Osteoblast (primary cell): ENCODE data around the gene GPR101. TPM values are rescaled to one million over a fixed set of nuclear protein-coding genes. Genes with fewer than 3 reads are reported as not detected.

Experiments
- DNase-seq: peaks from one replicate; pipeline ENCODE4 v3.0.0; 2011; ENCODE audit warnings: low spot score, mixed read lengths; ENCODE audit not compliant: insufficient read length; ENCODE audit errors: missing footprints
- H2AFZ ChIP-seq: 2 replicates; pipeline ENCODE4 v1.6.0; 2011; ENCODE audit warnings: mild to moderate bottlenecking, low read length
- H3K27ac ChIP-seq: 2 replicates; pipeline ENCODE4 v1.5.1; 2011; ENCODE audit warnings: mild to moderate bottlenecking, low read depth, low read length, moderate library complexity
- H3K27me3 ChIP-seq: 2 replicates; pipeline ENCODE4 v1.6.0; 2012; ENCODE audit warnings: mild to moderate bottlenecking, control low read depth, inconsistent platforms, low read length, moderate library complexity; ENCODE audit not compliant: insufficient read depth
- H3K36me3 ChIP-seq: 2 replicates; pipeline ENCODE4 v1.5.1; 2011; ENCODE audit warnings: mild to moderate bottlenecking, low read length, control low read depth, moderate library complexity; ENCODE audit not compliant: insufficient read depth
- H3K4me1 ChIP-seq: 2 replicates; pipeline ENCODE4 v1.5.1; 2011; ENCODE audit warnings: mild to moderate bottlenecking, low read length, control low read depth, moderate library complexity; ENCODE audit not compliant: insufficient read depth
- H3K4me2 ChIP-seq: 2 replicates; pipeline ENCODE4 v1.6.0; 2011; ENCODE audit warnings: mild to moderate bottlenecking, low read length; ENCODE audit not compliant: insufficient read depth
- H3K4me3 ChIP-seq: fragments of 200-600 bp; sonication (generic); 3 replicates; pipeline ENCODE4 v1.5.1; 2012; ENCODE audit warnings: mild to moderate bottlenecking, low read length, inconsistent platforms; ENCODE audit not compliant: insufficient read depth
- H3K79me2 ChIP-seq: 2 replicates; pipeline ENCODE4 v1.6.0; 2012; ENCODE audit warnings: mild to moderate bottlenecking, low read length, control low read depth, inconsistent platforms; ENCODE audit not compliant: insufficient read depth
- H3K9me3 ChIP-seq: 2 replicates; pipeline ENCODE4 v1.5.1; 2011; ENCODE audit warnings: low read depth, low read length, control low read depth
- H4K20me1 ChIP-seq: 2 replicates; pipeline ENCODE4 v1.6.0; 2012; ENCODE audit warnings: mild to moderate bottlenecking, low read length, control low read depth; ENCODE audit not compliant: insufficient read depth
- CTCF ChIP-seq: IDR thresholded peaks from 2 replicates; pipeline ENCODE4 v1.5.1; 2011; ENCODE audit warnings: mild to moderate bottlenecking, low read depth, low read length, moderate library complexity; ENCODE audit errors: extremely low read depth
- total RNA-seq: library from RNA; depleted of rRNA; stranded (reverse); fragments of >200 nt; gene quantifications from 2 replicates; pipeline ENCODE4 v1.2.3, GENCODE V29; 2012

Gene GPR101
- total RNA-seq, 1 donor, result not detected

DNA sequence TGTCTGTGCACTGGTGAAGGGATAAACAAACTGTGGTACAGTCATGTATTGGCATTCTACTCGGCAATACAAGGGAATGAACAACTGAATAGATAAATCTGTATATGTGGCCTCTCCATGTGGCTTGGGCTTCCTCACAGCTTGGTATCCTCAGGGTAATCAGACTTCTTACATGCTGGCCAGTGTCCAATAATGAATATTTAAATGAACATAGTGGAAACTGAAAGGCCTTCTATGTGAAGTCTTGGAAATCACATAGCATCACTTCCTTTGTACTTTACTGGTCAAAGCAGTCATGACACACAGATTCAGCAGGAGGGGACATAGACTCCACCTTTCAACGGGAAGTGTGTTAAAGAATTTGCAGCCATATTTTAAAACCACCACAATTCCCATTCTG lies 33.4 kb upstream of the GPR101 start:
- no peaks in the 10 kb centered on the region for H3K9me3 ChIP-seq
- H3K36me3 ChIP-seq, result no peaks in the 10 kb centered on the region
- no peak overlapping the region for H3K4me2 ChIP-seq
- no peak for TF ChIP-seq CTCF
- H4K20me1 ChIP-seq, result no peaks in the 10 kb centered on the region
- no peaks in the 10 kb centered on the region for H3K4me1 ChIP-seq
- H3K27me3 ChIP-seq, result no peaks in the 10 kb centered on the region
- no peak for DNase-seq
- no peaks in the 10 kb centered on the region for H3K79me2 ChIP-seq
- no peak overlapping the region for H2AFZ ChIP-seq
- no peak overlapping the region for H3K27ac ChIP-seq
- H3K4me3 ChIP-seq, result no peak overlapping the region

DNA sequence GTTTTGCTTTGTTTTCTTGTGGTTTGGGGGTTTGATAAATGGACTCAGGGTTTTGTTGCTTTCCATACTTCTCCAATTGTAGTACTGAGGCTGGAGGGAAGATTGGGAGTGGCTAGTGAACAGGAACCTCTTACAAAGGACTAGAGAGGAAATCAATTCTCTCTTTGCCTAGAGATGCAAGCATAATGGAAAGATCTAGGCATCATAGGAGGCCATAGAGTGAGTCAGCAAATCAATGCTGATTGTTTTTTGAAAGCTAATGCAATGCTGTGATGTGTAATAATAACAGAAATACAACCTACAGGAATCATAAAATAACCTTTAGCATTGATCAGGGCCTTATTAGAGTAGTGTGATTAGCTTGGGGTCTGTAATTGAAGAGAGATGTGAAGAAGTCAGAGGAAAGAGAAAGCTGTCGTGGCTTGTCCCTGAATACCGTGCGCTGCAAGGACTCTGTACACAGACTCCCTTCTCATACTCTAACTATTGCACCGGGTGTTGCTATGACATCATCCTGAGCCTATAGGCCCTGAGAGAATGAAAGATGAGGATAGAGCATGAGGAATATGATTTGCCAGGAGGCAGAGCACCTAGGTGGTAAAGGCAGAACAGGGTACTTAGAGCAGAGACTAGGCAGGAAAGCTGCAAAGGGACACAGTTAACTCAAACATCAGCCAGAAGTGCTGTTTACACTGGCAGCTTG lies 29.3 kb upstream of the GPR101 start:
- H4K20me1 ChIP-seq, result no peaks in the 10 kb centered on the region
- H2AFZ ChIP-seq, result no peak overlapping the region
- no peaks in the 10 kb centered on the region for H3K36me3 ChIP-seq
- DNase-seq, result no peak
- H3K4me2 ChIP-seq, result no peak overlapping the region
- H3K27me3 ChIP-seq, result no peaks in the 10 kb centered on the region
- no peaks in the 10 kb centered on the region for H3K79me2 ChIP-seq
- H3K9me3 ChIP-seq, result no peaks in the 10 kb centered on the region
- H3K4me1 ChIP-seq, result no peaks in the 10 kb centered on the region
- no peak overlapping the region for H3K27ac ChIP-seq
- no peak for TF ChIP-seq CTCF
- H3K4me3 ChIP-seq, result no peak overlapping the region

- no peak overlapping the region for H3K4me2 ChIP-seq
- H3K27ac ChIP-seq, result no peak overlapping the region
- no peak overlapping the region for H3K4me3 ChIP-seq
- H3K79me2 ChIP-seq, result no peaks in the 10 kb centered on the region
- H2AFZ ChIP-seq, result no peak overlapping the region
- peaks cover 6% of the 10 kb centered on the region for H3K27me3 ChIP-seq
- H4K20me1 ChIP-seq, result no peaks in the 10 kb centered on the region
- TF ChIP-seq CTCF, result no peak
- no peaks in the 10 kb centered on the region for H3K9me3 ChIP-seq
- DNase-seq, result no peak
- H3K4me1 ChIP-seq, result no peaks in the 10 kb centered on the region
- no peaks in the 10 kb centered on the region for H3K36me3 ChIP-seq
Observed at GRCh38 chrX:137058339-137059127, 24.7 kb upstream of the GPR101 start.

GRCh38 chrX:137052643-137053235 lies 18.9 kb upstream of the GPR101 start:
- DNase-seq, result no peak
- TF ChIP-seq CTCF, result no peak
- Histone ChIP-seq H3K9me3 (no peaks in the 10 kb centered on the region), H3K27ac (no peak overlapping the region), H2AFZ (peak overlapping the region; percentile 67), H3K4me1 (no peaks in the 10 kb centered on the region), H4K20me1 (no peaks in the 10 kb centered on the region), H3K4me3 (peak overlapping the region; percentile 64), H3K36me3 (no peaks in the 10 kb centered on the region), H3K27me3 (peaks cover 20% of the 10 kb centered on the region), H3K4me2 (peak overlapping the region; percentile 85), H3K79me2 (no peaks in the 10 kb centered on the region)
